GM12891 (cell line): ENCODE results near the gene TRIM10.

Experiments
- POLR2A ChIP-seq: IDR thresholded peaks from 2 replicates; pipeline ENCODE4 v1.6.1; 2011; ENCODE audit warnings: low read depth, low read length, control low read depth
- POLR2AphosphoS5 ChIP-seq: IDR thresholded peaks from 2 replicates; pipeline ENCODE4 v1.6.1; 2011; ENCODE audit warnings: low read depth, low read length, control low read depth

- TF ChIP-seq POLR2A (no peak), POLR2AphosphoS5 (no peak)
Observed at GRCh38 chr6:30104661-30105060, 56.4 kb downstream of the TRIM10 start.
